HPDE6-E6E7 (cell line): Measurements from ENCODE around the gene TTC9B.

ENCODE experiments used
- DNase-seq: peaks from one replicate; pipeline ENCODE4 v3.0.0; 2011; ENCODE audit warnings: missing footprints; ENCODE audit errors: extremely low spot score

TTC9B gene

GRCh38 chr19:40217934-40218890, at the start of gene TTC9B:
Gene TTC9B, minus strand, starts transcription at chr19:40218384. Its CDS starts 3 bp downstream, at chr19:40218381.
- DNase-seq: no peak

GRCh38 chr19:40267601-40267997, 49.4 kb upstream of the TTC9B start:
- no peak for DNase-seq

GRCh38 chr19:40266912-40267600, 48.9 kb upstream of the TTC9B start:
- DNase-seq: no peak

- DNase-seq: no peak
Observed at GRCh38 chr19:40266119-40266518, 47.9 kb upstream of the TTC9B start.

- no peak for DNase-seq
Observed at GRCh38 chr19:40265763-40266099, 47.5 kb upstream of the TTC9B start.

- no peak for DNase-seq
Observed at GRCh38 chr19:40265055-40265762, 47.0 kb upstream of the TTC9B start.

- DNase-seq: no peak
Observed at GRCh38 chr19:40264314-40265054, 46.3 kb upstream of the TTC9B start.

- DNase-seq: no peak
Observed at GRCh38 chr19:40263440-40264313, 45.5 kb upstream of the TTC9B start.

- no peak for DNase-seq
Observed at GRCh38 chr19:40262422-40262821, 44.2 kb upstream of the TTC9B start.

- no peak for DNase-seq
Observed at GRCh38 chr19:40261631-40262030, 43.4 kb upstream of the TTC9B start.

GRCh38 chr19:40257096-40257517, 38.9 kb upstream of the TTC9B start:
- peak; percentile 54 for DNase-seq

GRCh38 chr19:40256512-40256911, 38.3 kb upstream of the TTC9B start:
- DNase-seq: no peak

- no peak for DNase-seq
Observed at GRCh38 chr19:40255619-40256166, 37.5 kb upstream of the TTC9B start.

- no peak for DNase-seq
Observed at GRCh38 chr19:40254714-40255418, 36.7 kb upstream of the TTC9B start.

- no peak for DNase-seq
Observed at GRCh38 chr19:40253611-40254092, 35.5 kb upstream of the TTC9B start.

GRCh38 chr19:40252395-40252794, 34.2 kb upstream of the TTC9B start:
- no peak for DNase-seq

- no peak for DNase-seq
Observed at GRCh38 chr19:40251991-40252390, 33.8 kb upstream of the TTC9B start.

GRCh38 chr19:40251244-40251643, 33.1 kb upstream of the TTC9B start:
- no peak for DNase-seq

GRCh38 chr19:40249781-40250180, 31.6 kb upstream of the TTC9B start:
- DNase-seq: no peak

- DNase-seq: no peak
Observed at GRCh38 chr19:40249201-40249600, 31.0 kb upstream of the TTC9B start.
